ENCODE data around the gene C1orf232.

Gene C1orf232

DNA sequence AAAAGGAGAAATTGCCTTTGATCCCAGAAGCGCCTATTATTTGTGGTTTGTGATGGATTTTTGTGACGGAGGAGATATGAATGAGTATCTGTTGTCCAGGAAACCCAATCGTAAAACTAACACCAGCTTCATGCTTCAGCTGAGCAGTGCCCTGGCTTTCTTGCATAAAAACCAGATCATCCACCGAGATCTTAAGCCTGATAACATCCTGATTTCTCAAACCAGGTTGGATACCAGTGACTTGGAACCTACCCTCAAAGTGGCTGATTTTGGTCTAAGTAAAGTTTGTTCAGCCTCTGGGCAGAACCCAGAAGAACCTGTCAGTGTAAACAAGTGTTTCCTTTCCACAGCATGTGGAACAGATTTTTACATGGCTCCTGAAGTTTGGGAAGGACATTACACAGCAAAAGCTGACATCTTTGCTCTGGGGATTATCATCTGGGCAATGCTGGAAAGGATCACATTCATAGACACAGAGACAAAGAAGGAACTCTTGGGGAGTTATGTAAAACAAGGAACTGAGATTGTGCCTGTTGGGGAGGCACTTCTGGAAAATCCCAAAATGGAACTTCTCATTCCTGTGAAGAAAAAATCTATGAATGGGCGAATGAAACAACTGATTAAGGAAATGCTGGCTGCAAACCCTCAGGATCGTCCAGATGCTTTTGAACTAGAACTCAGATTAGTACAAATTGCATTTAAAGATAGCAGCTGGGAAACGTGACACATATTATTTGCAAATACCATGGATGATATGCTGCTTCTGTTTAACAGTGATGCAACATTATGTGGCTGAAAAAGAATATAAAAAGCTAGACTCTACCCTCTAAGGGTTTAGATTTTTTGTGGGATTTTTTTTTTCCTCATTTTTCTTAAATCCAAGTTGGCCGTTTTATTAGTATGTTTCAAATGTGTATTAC lies 46.6 kb downstream of the C1orf232 start:
- TF ChIP-seq, protein P1, sequence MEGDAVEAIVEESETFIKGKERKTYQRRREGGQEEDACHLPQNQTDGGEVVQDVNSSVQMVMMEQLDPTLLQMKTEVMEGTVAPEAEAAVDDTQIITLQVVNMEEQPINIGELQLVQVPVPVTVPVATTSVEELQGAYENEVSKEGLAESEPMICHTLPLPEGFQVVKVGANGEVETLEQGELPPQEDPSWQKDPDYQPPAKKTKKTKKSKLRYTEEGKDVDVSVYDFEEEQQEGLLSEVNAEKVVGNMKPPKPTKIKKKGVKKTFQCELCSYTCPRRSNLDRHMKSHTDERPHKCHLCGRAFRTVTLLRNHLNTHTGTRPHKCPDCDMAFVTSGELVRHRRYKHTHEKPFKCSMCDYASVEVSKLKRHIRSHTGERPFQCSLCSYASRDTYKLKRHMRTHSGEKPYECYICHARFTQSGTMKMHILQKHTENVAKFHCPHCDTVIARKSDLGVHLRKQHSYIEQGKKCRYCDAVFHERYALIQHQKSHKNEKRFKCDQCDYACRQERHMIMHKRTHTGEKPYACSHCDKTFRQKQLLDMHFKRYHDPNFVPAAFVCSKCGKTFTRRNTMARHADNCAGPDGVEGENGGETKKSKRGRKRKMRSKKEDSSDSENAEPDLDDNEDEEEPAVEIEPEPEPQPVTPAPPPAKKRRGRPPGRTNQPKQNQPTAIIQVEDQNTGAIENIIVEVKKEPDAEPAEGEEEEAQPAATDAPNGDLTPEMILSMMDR (conservative IDR thresholded peaks at IDR 0.05; ENCODE audit: low read length) = no peak
- peak; percentile 43 for DNase-seq (ENCODE audit: low read depth)
- H3K4me3 ChIP-seq (ENCODE audit: low read length) = no peak overlapping the region

DNA sequence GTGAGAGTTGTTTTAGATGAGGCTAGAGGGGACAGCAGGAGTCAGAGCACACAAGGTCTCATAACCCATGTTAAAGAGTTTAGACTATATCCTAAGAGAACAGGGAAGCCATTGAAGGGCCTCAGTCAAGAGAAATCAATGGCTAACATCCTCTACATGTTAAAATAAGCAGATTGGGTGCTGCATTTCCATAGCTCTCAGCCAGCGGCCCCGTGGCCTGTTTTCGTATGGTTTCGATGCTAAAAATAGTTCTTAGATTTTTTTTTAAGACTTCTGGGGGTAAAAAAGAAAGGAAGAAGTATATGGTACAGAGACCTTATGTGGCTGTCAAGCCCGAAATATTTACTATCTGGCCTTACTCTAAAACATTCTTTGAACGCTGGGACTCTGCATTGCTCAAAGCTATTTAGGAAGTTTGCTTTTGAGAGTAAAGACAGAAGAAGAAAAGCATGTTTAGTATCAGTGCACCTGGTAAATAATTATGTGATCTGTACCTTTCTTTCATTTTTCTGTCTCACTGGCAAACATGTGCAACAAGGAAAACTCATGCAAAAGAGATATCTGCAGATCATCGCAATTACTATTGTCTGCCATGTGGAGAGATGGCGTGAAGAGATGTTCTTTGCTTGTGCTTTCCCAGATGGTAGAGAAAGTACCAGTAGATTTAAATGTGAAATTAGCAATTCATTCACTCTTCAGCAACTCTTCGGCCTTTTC lies 48.7 kb downstream of the C1orf232 start:
- TF ChIP-seq, protein P1 (conservative IDR thresholded peaks at IDR 0.05; ENCODE audit: low read length) = no peak
- no peak overlapping the region for H3K4me3 ChIP-seq (ENCODE audit: low read length)
- DNase-seq (ENCODE audit: low read depth) = no peak

DNA sequence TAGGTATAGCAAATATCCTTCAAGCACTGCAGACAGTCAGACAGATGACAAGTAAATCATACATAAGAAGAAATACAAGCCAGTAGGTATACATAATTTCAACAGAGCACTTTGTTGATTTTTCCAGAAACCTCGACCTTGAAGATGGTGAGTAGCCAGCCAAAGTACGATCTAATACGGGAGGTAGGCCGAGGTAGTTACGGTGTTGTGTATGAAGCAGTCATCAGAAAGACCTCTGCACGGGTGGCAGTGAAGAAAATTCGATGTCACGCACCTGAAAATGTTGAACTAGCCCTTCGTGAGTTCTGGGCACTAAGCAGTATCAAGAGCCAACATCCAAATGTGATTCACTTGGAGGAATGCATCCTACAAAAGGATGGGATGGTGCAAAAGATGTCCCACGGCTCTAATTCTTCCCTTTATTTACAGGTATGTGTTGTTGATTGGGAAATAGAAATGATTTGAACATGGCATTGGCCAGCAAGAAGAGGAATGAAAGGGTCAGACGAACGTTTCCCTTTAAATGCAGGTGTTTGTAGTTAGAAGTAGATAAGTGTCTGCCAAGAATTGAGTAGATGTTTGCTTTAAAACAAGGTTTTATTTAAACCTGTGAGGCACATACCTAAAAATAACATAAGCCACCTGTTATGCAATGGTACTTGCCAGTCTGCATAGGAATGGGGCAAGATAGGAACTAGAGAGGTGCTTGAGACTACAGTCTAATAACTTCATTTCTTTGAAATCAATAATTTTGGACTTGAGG lies 54.4 kb downstream of the C1orf232 start:
- DNase-seq (ENCODE audit: low read depth) = no peak
- TF ChIP-seq, protein P1 (conservative IDR thresholded peaks at IDR 0.05; ENCODE audit: low read length) = no peak
- H3K4me3 ChIP-seq (ENCODE audit: low read length) = no peak overlapping the region
